Measurements from ENCODE around the gene LAMTOR5. TPM values are rescaled to one million over a fixed set of nuclear protein-coding genes. Genes with fewer than 3 reads are reported as not detected.
"Not testable (repeated sequence)": the region's sequence is repeated elsewhere in the genome, so short reads cannot be mapped to it uniquely, and the experiment has no call there.

The LAMTOR5 gene
- polyA plus RNA-seq, 2 donors: 169 to 188 TPM

GRCh38 chr1:110413045-110413444 lies 5.6 kb upstream of the LAMTOR5 start:
- WGBS, 2 donors: 82 to 85% methylated on average over 1 of the region's 1 CpG
- H3K4me1 ChIP-seq (ENCODE audit: control insufficient read depth in 2 of 2, insufficient read depth in 2 of 2, low read length in 1 of 2); H3K9me3 ChIP-seq (ENCODE audit: control insufficient read depth in 2 of 2, insufficient read depth in 1 of 2, low read depth in 1 of 2, low read length in 1 of 2); H3K27me3 ChIP-seq (ENCODE audit: control insufficient read depth in 1 of 2, insufficient read depth in 2 of 2, low read length in 2 of 2); H3K36me3 ChIP-seq (ENCODE audit: control insufficient read depth in 2 of 2, insufficient read depth in 2 of 2, low read length in 1 of 2); H3K27ac ChIP-seq (ENCODE audit: low read depth in 2 of 2, low read length in 1 of 2); H3K4me3 ChIP-seq (ENCODE audit: low read depth in 1 of 2, low read length in 2 of 2): not testable (repeated sequence)

GRCh38 chr1:110412576-110412975 lies 5.1 kb upstream of the LAMTOR5 start:
- 19 to 26% methylated on average over 4 of the region's 4 CpGs for WGBS, 2 donors
- H3K36me3 ChIP-seq (ENCODE audit: control insufficient read depth in 2 of 2, insufficient read depth in 2 of 2, low read length in 1 of 2): no peaks in the 10 kb centered on the region
- no peaks in the 10 kb centered on the region for H3K4me1 ChIP-seq (ENCODE audit: control insufficient read depth in 2 of 2, insufficient read depth in 2 of 2, low read length in 1 of 2)

GRCh38 chr1:110411173-110411735 lies 3.8 kb upstream of the LAMTOR5 start:
- H3K36me3 ChIP-seq (ENCODE audit: control insufficient read depth in 2 of 2, insufficient read depth in 2 of 2, low read length in 1 of 2): no peaks in the 10 kb centered on the region
- 82 to 84% methylated on average over 7 of the region's 7 CpGs for WGBS, 2 donors
- no peak overlapping the region for H3K4me3 ChIP-seq (ENCODE audit: low read depth in 1 of 2, low read length in 2 of 2)
- no peaks in the 10 kb centered on the region for H3K27me3 ChIP-seq (ENCODE audit: control insufficient read depth in 1 of 2, insufficient read depth in 2 of 2, low read length in 2 of 2)
- no peak overlapping the region for H3K27ac ChIP-seq (ENCODE audit: low read depth in 2 of 2, low read length in 1 of 2)
- no peaks in the 10 kb centered on the region for H3K9me3 ChIP-seq (ENCODE audit: control insufficient read depth in 2 of 2, insufficient read depth in 1 of 2, low read depth in 1 of 2, low read length in 1 of 2)
- no peaks in the 10 kb centered on the region for H3K4me1 ChIP-seq (ENCODE audit: control insufficient read depth in 2 of 2, insufficient read depth in 2 of 2, low read length in 1 of 2)

More at GRCh38 chr1:110412576-110412975, 5.1 kb upstream of the LAMTOR5 start:
- Histone ChIP-seq H3K27me3 (ENCODE audit: control insufficient read depth in 1 of 2, insufficient read depth in 2 of 2, low read length in 2 of 2) (no peaks in the 10 kb centered on the region), H3K4me3 (ENCODE audit: low read depth in 1 of 2, low read length in 2 of 2) (no peak overlapping the region), H3K27ac (ENCODE audit: low read depth in 2 of 2, low read length in 1 of 2) (no peak overlapping the region), H3K9me3 (ENCODE audit: control insufficient read depth in 2 of 2, insufficient read depth in 1 of 2, low read depth in 1 of 2, low read length in 1 of 2) (no peaks in the 10 kb centered on the region)

- no peak overlapping the region for H3K27ac ChIP-seq (ENCODE audit: low read depth in 2 of 2, low read length in 1 of 2)
- H3K9me3 ChIP-seq (ENCODE audit: control insufficient read depth in 2 of 2, insufficient read depth in 1 of 2, low read depth in 1 of 2, low read length in 1 of 2): no peaks in the 10 kb centered on the region
- no peaks in the 10 kb centered on the region for H3K27me3 ChIP-seq (ENCODE audit: control insufficient read depth in 1 of 2, insufficient read depth in 2 of 2, low read length in 2 of 2)
- 92 to 95% methylated on average over 6 of the region's 6 CpGs for WGBS, 2 donors
- no peak overlapping the region for H3K4me3 ChIP-seq (ENCODE audit: low read depth in 1 of 2, low read length in 2 of 2)
- no peaks in the 10 kb centered on the region for H3K36me3 ChIP-seq (ENCODE audit: control insufficient read depth in 2 of 2, insufficient read depth in 2 of 2, low read length in 1 of 2)
- no peaks in the 10 kb centered on the region for H3K4me1 ChIP-seq (ENCODE audit: control insufficient read depth in 2 of 2, insufficient read depth in 2 of 2, low read length in 1 of 2)
Measured at GRCh38 chr1:110409316-110409715, 1.8 kb upstream of the LAMTOR5 start.

- Histone ChIP-seq H3K4me3 (ENCODE audit: low read depth in 1 of 2, low read length in 2 of 2) (peak overlapping the region in 1 of 2 donors; percentile 90), H3K36me3 (ENCODE audit: control insufficient read depth in 2 of 2, insufficient read depth in 2 of 2, low read length in 1 of 2) (no peaks in the 10 kb centered on the region), H3K4me1 (ENCODE audit: control insufficient read depth in 2 of 2, insufficient read depth in 2 of 2, low read length in 1 of 2) (no peaks in the 10 kb centered on the region), H3K27me3 (ENCODE audit: control insufficient read depth in 1 of 2, insufficient read depth in 2 of 2, low read length in 2 of 2) (no peaks in the 10 kb centered on the region), H3K27ac (ENCODE audit: low read depth in 2 of 2, low read length in 1 of 2) (no peak overlapping the region), H3K9me3 (ENCODE audit: control insufficient read depth in 2 of 2, insufficient read depth in 1 of 2, low read depth in 1 of 2, low read length in 1 of 2) (no peaks in the 10 kb centered on the region)
- 81 to 91% methylated on average over 8 of the region's 8 CpGs for WGBS, 2 donors
Measured at GRCh38 chr1:110408488-110408887, 994 bp upstream of the LAMTOR5 start.

GRCh38 chr1:110406407-110406806 lies 1.1 kb downstream of the LAMTOR5 start:
- not testable (repeated sequence) for H3K36me3 ChIP-seq (ENCODE audit: control insufficient read depth in 2 of 2, insufficient read depth in 2 of 2, low read length in 1 of 2); H3K9me3 ChIP-seq (ENCODE audit: control insufficient read depth in 2 of 2, insufficient read depth in 1 of 2, low read depth in 1 of 2, low read length in 1 of 2); H3K4me1 ChIP-seq (ENCODE audit: control insufficient read depth in 2 of 2, insufficient read depth in 2 of 2, low read length in 1 of 2); H3K27ac ChIP-seq (ENCODE audit: low read depth in 2 of 2, low read length in 1 of 2); H3K27me3 ChIP-seq (ENCODE audit: control insufficient read depth in 1 of 2, insufficient read depth in 2 of 2, low read length in 2 of 2)
- H3K4me3 ChIP-seq (ENCODE audit: low read depth in 1 of 2, low read length in 2 of 2): peak overlapping the region in 1 of 2 donors; percentile 90
- WGBS, 2 donors: 48 to 52% methylated on average over 15 of the region's 15 CpGs

GRCh38 chr1:110404401-110404800 lies 3.1 kb downstream of the LAMTOR5 start:
- no peaks in the 10 kb centered on the region for H3K4me1 ChIP-seq (ENCODE audit: control insufficient read depth in 2 of 2, insufficient read depth in 2 of 2, low read length in 1 of 2)
- H3K9me3 ChIP-seq (ENCODE audit: control insufficient read depth in 2 of 2, insufficient read depth in 1 of 2, low read depth in 1 of 2, low read length in 1 of 2): no peaks in the 10 kb centered on the region
- no peaks in the 10 kb centered on the region for H3K27me3 ChIP-seq (ENCODE audit: control insufficient read depth in 1 of 2, insufficient read depth in 2 of 2, low read length in 2 of 2)
- H3K27ac ChIP-seq (ENCODE audit: low read depth in 2 of 2, low read length in 1 of 2): no peak overlapping the region
- no peak overlapping the region for H3K4me3 ChIP-seq (ENCODE audit: low read depth in 1 of 2, low read length in 2 of 2)
- peaks cover 0 to 6% of the 10 kb centered on the region in 2 donors for H3K36me3 ChIP-seq (ENCODE audit: control insufficient read depth in 2 of 2, insufficient read depth in 2 of 2, low read length in 1 of 2)
- WGBS, 2 donors: 82 to 88% methylated on average over 4 of the region's 4 CpGs

GRCh38 chr1:110403805-110404204 lies 3.7 kb downstream of the LAMTOR5 start:
- H3K36me3 ChIP-seq (ENCODE audit: control insufficient read depth in 2 of 2, insufficient read depth in 2 of 2, low read length in 1 of 2): peaks cover 0 to 6% of the 10 kb centered on the region in 2 donors
- no peak overlapping the region for H3K4me3 ChIP-seq (ENCODE audit: low read depth in 1 of 2, low read length in 2 of 2)

GRCh38 chr1:110396259-110396958 lies 11.1 kb downstream of the LAMTOR5 start:
- H3K27ac ChIP-seq (ENCODE audit: low read depth in 2 of 2, low read length in 1 of 2); H3K4me1 ChIP-seq (ENCODE audit: control insufficient read depth in 2 of 2, insufficient read depth in 2 of 2, low read length in 1 of 2); H3K4me3 ChIP-seq (ENCODE audit: low read depth in 1 of 2, low read length in 2 of 2); H3K36me3 ChIP-seq (ENCODE audit: control insufficient read depth in 2 of 2, insufficient read depth in 2 of 2, low read length in 1 of 2); H3K27me3 ChIP-seq (ENCODE audit: control insufficient read depth in 1 of 2, insufficient read depth in 2 of 2, low read length in 2 of 2); H3K9me3 ChIP-seq (ENCODE audit: control insufficient read depth in 2 of 2, insufficient read depth in 1 of 2, low read depth in 1 of 2, low read length in 1 of 2): not testable (repeated sequence)
- WGBS, 2 donors: 96 to 97% methylated on average over 39 to 48 of the region's 48 CpGs

More at GRCh38 chr1:110403805-110404204, 3.7 kb downstream of the LAMTOR5 start:
- WGBS, 2 donors: 93 to 94% methylated on average over 5 of the region's 5 CpGs
- H3K27ac ChIP-seq (ENCODE audit: low read depth in 2 of 2, low read length in 1 of 2): no peak overlapping the region
- H3K27me3 ChIP-seq (ENCODE audit: control insufficient read depth in 1 of 2, insufficient read depth in 2 of 2, low read length in 2 of 2): no peaks in the 10 kb centered on the region
- no peaks in the 10 kb centered on the region for H3K9me3 ChIP-seq (ENCODE audit: control insufficient read depth in 2 of 2, insufficient read depth in 1 of 2, low read depth in 1 of 2, low read length in 1 of 2)
- H3K4me1 ChIP-seq (ENCODE audit: control insufficient read depth in 2 of 2, insufficient read depth in 2 of 2, low read length in 1 of 2): no peaks in the 10 kb centered on the region

GRCh38 chr1:110394493-110394820 lies 13.0 kb downstream of the LAMTOR5 start:
- Histone ChIP-seq H3K4me1 (ENCODE audit: control insufficient read depth in 2 of 2, insufficient read depth in 2 of 2, low read length in 1 of 2) (no peaks in the 10 kb centered on the region), H3K4me3 (ENCODE audit: low read depth in 1 of 2, low read length in 2 of 2) (no peak overlapping the region), H3K27ac (ENCODE audit: low read depth in 2 of 2, low read length in 1 of 2) (peak overlapping the region in 1 of 2 donors; percentile 13), H3K27me3 (ENCODE audit: control insufficient read depth in 1 of 2, insufficient read depth in 2 of 2, low read length in 2 of 2) (no peaks in the 10 kb centered on the region), H3K9me3 (ENCODE audit: control insufficient read depth in 2 of 2, insufficient read depth in 1 of 2, low read depth in 1 of 2, low read length in 1 of 2) (no peaks in the 10 kb centered on the region), H3K36me3 (ENCODE audit: control insufficient read depth in 2 of 2, insufficient read depth in 2 of 2, low read length in 1 of 2) (peaks cover 0 to 2% of the 10 kb centered on the region in 2 donors)
- 90 to 94% methylated on average over 3 of the region's 3 CpGs for WGBS, 2 donors
